ENCODE results near the gene DHRS9. TPM values are rescaled to one million over a fixed set of nuclear protein-coding genes. Genes with fewer than 3 reads are reported as not detected.

Gene DHRS9
- total RNA-seq, result not detected in 2 replicates

DNA sequence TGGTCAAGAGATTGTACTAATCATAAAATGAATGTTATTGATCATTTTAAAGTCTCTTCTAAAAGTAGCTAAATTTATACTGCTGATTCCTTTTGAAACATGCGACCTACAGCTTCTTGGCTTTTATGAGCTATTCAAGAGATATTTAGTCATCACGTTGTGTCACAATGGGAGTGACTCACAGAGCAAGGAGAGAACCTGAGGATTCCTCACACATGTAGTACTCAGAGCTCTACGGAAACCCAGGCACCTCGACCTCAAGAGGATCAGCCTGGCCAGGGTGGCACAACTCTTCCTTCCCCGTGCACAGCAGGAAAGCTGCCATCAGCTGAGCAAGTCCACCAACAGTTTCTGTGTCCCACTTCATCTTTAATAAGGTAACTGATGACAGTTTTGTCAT lies at the start of gene DHRS9:
Gene DHRS9, plus strand, starts transcription at position 223 of the 400 bp plus-strand sequence. CDS start 12,019 bp downstream, outside the sequence.

DNA sequence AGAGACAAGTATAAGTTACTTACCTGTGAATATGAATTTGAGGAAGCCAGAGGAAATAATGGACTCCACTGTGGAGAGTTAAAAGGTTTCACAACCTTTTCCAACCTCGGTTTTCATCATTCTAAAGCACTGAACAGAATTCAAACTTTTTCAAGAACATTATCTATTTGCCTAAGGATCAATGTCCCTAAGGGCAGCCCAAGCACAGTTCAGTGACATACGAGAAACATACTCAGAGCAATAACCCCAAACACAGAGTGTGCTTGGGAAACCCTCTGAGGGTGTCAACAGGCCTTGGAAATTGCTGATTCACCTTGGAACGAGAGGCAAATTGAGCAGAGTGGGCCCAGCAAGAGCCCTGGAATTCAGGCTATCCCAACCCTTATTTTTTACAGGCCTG lies 38.2 kb upstream of the DHRS9 start, which contains the start of gene ABCB11:
Gene ABCB11, minus strand, starts transcription at position 123 of the 400 bp plus-strand sequence. CDS start 13,199 bp downstream, outside the sequence.

Other genes with a start within 250 kb of the DHRS9 start
- gene SPC25, start 179.1 kb upstream of the DHRS9 start, total RNA-seq, result 3.9 and 5.7 TPM in 2 replicates
- gene G6PC2, start 168.3 kb upstream of the DHRS9 start, total RNA-seq, result not detected in 2 replicates
- gene ABCB11, start 38.2 kb upstream of the DHRS9 start, total RNA-seq, result not detected in 2 replicates